H1 (cell line): ENCODE results near the gene NPS. TPM values are rescaled to one million over a fixed set of nuclear protein-coding genes. Genes with fewer than 3 reads are reported as not detected.

Source experiments
- ATF3 ChIP-seq: IDR thresholded peaks from 2 replicates; pipeline ENCODE4 v1.6.1; 2011; ENCODE audit warnings: low read depth, mild to moderate bottlenecking, low read length; ENCODE audit not compliant: insufficient read depth
- HDAC2 ChIP-seq, 2 experiments: fragments of 300-600 bp in 1 of 2; sonication (generic) in 1 of 2; IDR thresholded peaks; 2 replicates each; pipeline ENCODE4 v1.6.1; 2011 to 2012; ENCODE audit warnings: low read depth in 2 of 2, low read length in 2 of 2, mild to moderate bottlenecking in 2 of 2, moderate library complexity in 2 of 2, borderline replicate concordance in 1 of 2, inconsistent platforms in 1 of 2
- KDM5A ChIP-seq: fragments of 200-600 bp; IDR thresholded peaks from 2 replicates; pipeline ENCODE4 v1.7.1; 2012; ENCODE audit warnings: mild to moderate bottlenecking, low read length, inconsistent platforms, mixed read lengths
- MAFK ChIP-seq: IDR thresholded peaks from 2 replicates; pipeline ENCODE4 v1.6.1; 2012; ENCODE audit warnings: low read depth, mild to moderate bottlenecking, improper control_type of control experiment, low read length
- TAF7 ChIP-seq: optimal IDR thresholded peaks from 2 replicates; pipeline ENCODE3; 2011; ENCODE audit warnings: low read depth, mild to moderate bottlenecking, inconsistent platforms, low read length, moderate library complexity, borderline replicate concordance
- ZNF274 ChIP-seq: IDR thresholded peaks from 2 replicates; pipeline ENCODE4 v1.7.0; 2012; ENCODE audit warnings: low read length, borderline replicate concordance; ENCODE audit errors: extremely low read depth
- polyA plus RNA-seq, 7 experiments: library from polyadenylated mRNA; depleted of rRNA in 3 of 7; stranded (reverse) in 5 of 7; unstranded in 2 of 7; fragments of >200 nt in 5 of 7; fragments of 200-250 nt in 2 of 7; gene quantifications; 1 replicate in 5 of 7; 2 replicates in 1 of 7; 4 replicates in 1 of 7; pipeline versions ENCODE4 v1.2.1 to v1.2.3, GENCODE V29; 2011 to 2013; ENCODE audit warnings: missing spikeins in 2 of 7, mixed read lengths in 2 of 7
- total RNA-seq: library from RNA; stranded (reverse); fragmentation: NEBNext Ultra II Directional; extraction: Animal tissue kit (Norgen Biotek cat#: 25700); gene quantifications from 2 replicates; pipeline ENCODE4 v1.2.1, GENCODE V29; 2021

NPS gene
- total and polyA plus RNA-seq, 2 of the 8 experiments (the other 6 are each of a cell fraction or from before 2014, with no cell fraction given), result not detected

- TF ChIP-seq HDAC2 (IDR thresholded peaks at IDR 0.05; ENCODE audit: borderline replicate concordance in 1 of 2, low read depth in 2 of 2, low read length in 2 of 2) (no peak), KDM5A (no peak), ATF3 (no peak), TAF7 (no peak), ZNF274 (no peak), MAFK (no peak)
- TF ChIP-seq, all 59 proteins: peak for 0
Measured at GRCh38 chr10:127522298-127522697, 26.8 kb upstream of the NPS start (continued).
